GM23338 (cell line): Measurements from ENCODE around the gene MYLK4. TPM values are rescaled to one million over a fixed set of nuclear protein-coding genes. Genes with fewer than 3 reads are reported as not detected.

Source experiments
- ATAC-seq: fragments of 200-7000 bp; cut with Tn5 transposase; 3 replicates; pipeline ENCODE4 v1.9.1; 2020
- DNase-seq: peaks from one replicate; pipeline ENCODE4 v3.0.0-alpha.2; 2015; ENCODE audit warnings: low spot score
- H2AFZ ChIP-seq: fragments of 200-600 bp; sonication (generic); 2 replicates; pipeline ENCODE4 v1.8.0; 2016; ENCODE audit warnings: antibody characterized with exemption, mild to moderate bottlenecking, moderate library complexity
- H3F3A ChIP-seq: fragments of 200-600 bp; sonication (generic); replicated peaks from 2 replicates; pipeline ENCODE4 v1.8.0; 2017; ENCODE audit warnings: antibody characterized with exemption, mixed run types, low read depth
- H3K27ac ChIP-seq: fragments of 200-600 bp; sonication (generic); 2 replicates; pipeline ENCODE4 v1.6.1; 2016; ENCODE audit warnings: low read depth
- H3K27me3 ChIP-seq: fragments of 200-600 bp; sonication (generic); 2 replicates; pipeline ENCODE4 v1.8.0; 2016; ENCODE audit warnings: mild to moderate bottlenecking, mixed run types, moderate library complexity; ENCODE audit not compliant: insufficient read depth
- H3K36me3 ChIP-seq: fragments of 200-600 bp; sonication (generic); 2 replicates; pipeline ENCODE4 v1.8.0; 2016; ENCODE audit warnings: mild to moderate bottlenecking; ENCODE audit not compliant: insufficient read depth
- H3K4me1 ChIP-seq: fragments of 200-600 bp; sonication (generic); 2 replicates; pipeline ENCODE4 v1.8.0; 2016; ENCODE audit warnings: mild to moderate bottlenecking, moderate library complexity; ENCODE audit not compliant: insufficient read depth
- H3K4me2 ChIP-seq: fragments of 200-600 bp; sonication (generic); 2 replicates; pipeline ENCODE4 v1.7.1; 2017; ENCODE audit warnings: mixed run types
- H3K4me3 ChIP-seq: fragments of 200-600 bp; sonication (generic); 2 replicates; pipeline ENCODE4 v1.6.1; 2016; ENCODE audit warnings: mixed run types
- H3K79me2 ChIP-seq: fragments of 200-600 bp; sonication (generic); replicated peaks from 2 replicates; pipeline ENCODE4 v1.8.0; 2017; ENCODE audit warnings: mild to moderate bottlenecking; ENCODE audit not compliant: insufficient read depth
- H3K9me2 ChIP-seq: fragments of 200-600 bp; sonication (generic); 2 replicates; pipeline ENCODE4 v1.8.0; 2017; ENCODE audit not compliant: insufficient read depth
- H4K20me1 ChIP-seq: fragments of 200-600 bp; sonication (generic); replicated peaks from 2 replicates; pipeline ENCODE4 v1.8.0; 2017; ENCODE audit warnings: mild to moderate bottlenecking; ENCODE audit not compliant: insufficient read depth
- H3K27ac Mint-ChIP-seq: 2 replicates; pipeline ENCODE4 v1.8.0; 2020; ENCODE audit warnings: inconsistent platforms, mild to moderate bottlenecking, moderate library complexity, mixed read lengths
- H3K27me3 Mint-ChIP-seq: 3 replicates; pipeline ENCODE4 v1.8.0; 2022; ENCODE audit warnings: low read depth, mild to moderate bottlenecking, moderate library complexity, mixed read lengths, inconsistent platforms; ENCODE audit not compliant: insufficient read depth, poor library complexity
- H3K36me3 Mint-ChIP-seq: 3 replicates; pipeline ENCODE4 v1.8.0; 2021; ENCODE audit warnings: low read depth, mild to moderate bottlenecking, inconsistent platforms, moderate library complexity, mixed read lengths
- H3K4me1 Mint-ChIP-seq: 3 replicates; pipeline ENCODE4 v1.8.0; 2020; ENCODE audit warnings: mild to moderate bottlenecking, inconsistent platforms, mixed read lengths
- H3K4me3 Mint-ChIP-seq: 3 replicates; pipeline ENCODE4 v1.8.0; 2021; ENCODE audit warnings: moderate library complexity, mild to moderate bottlenecking, inconsistent platforms, mixed read lengths
- H3K9me3 Mint-ChIP-seq: 3 replicates; pipeline ENCODE4 v1.8.0; 2020; ENCODE audit warnings: moderate library complexity, mild to moderate bottlenecking, inconsistent platforms, mixed read lengths
- CREB1 ChIP-seq: fragments of 250-450 bp; sonication (Bioruptor Pico); IDR thresholded peaks from 2 replicates; pipeline ENCODE4 v1.5.0; 2020; ENCODE audit warnings: low read depth, mild to moderate bottlenecking, moderate library complexity
- CTCF ChIP-seq, 2 experiments: fragments of 200-600 bp in 1 of 2; sonication (generic) in 1 of 2; conservative IDR thresholded peaks; 2 replicates each; pipeline versions ENCODE4 v1.5.1 to v1.6.1; 2016 to 2017; ENCODE audit warnings: antibody characterized with exemption in 2 of 2, low read depth in 2 of 2, mild to moderate bottlenecking in 2 of 2, moderate library complexity in 1 of 2
- ETS1 ChIP-seq: IDR thresholded peaks from 2 replicates; pipeline ENCODE4 v1.6.1; 2016; ENCODE audit warnings: antibody characterized with exemption
- EZH2 ChIP-seq: fragments of 200-600 bp; sonication (generic); IDR thresholded peaks from one replicate; pipeline ENCODE4 v1.8.0; 2017; ENCODE audit warnings: antibody characterized with exemption, mild to moderate bottlenecking, low read depth; ENCODE audit not compliant: unreplicated experiment
- EZH2phosphoT487 ChIP-seq: fragments of 200-600 bp; sonication (generic); IDR thresholded peaks from one replicate; pipeline ENCODE4 v1.8.1; 2018; ENCODE audit warnings: antibody characterized with exemption; ENCODE audit not compliant: unreplicated experiment
- JUNB ChIP-seq: IDR thresholded peaks from one replicate; pipeline ENCODE4 v1.6.1; 2016; ENCODE audit warnings: antibody characterized with exemption; ENCODE audit not compliant: unreplicated experiment
- NANOG ChIP-seq: IDR thresholded peaks from 2 replicates; pipeline ENCODE4 v1.6.1; 2016; ENCODE audit warnings: antibody characterized with exemption, borderline replicate concordance
- POLR2AphosphoS5 ChIP-seq: IDR thresholded peaks from 2 replicates; pipeline ENCODE4 v1.6.1; 2016; ENCODE audit warnings: antibody characterized with exemption, low read depth
- REST ChIP-seq: IDR thresholded peaks from one replicate; pipeline ENCODE4 v1.6.1; 2018; ENCODE audit warnings: antibody characterized with exemption; ENCODE audit not compliant: unreplicated experiment
- STAT1 ChIP-seq: IDR thresholded peaks from one replicate; pipeline ENCODE4 v1.6.1; 2016; ENCODE audit warnings: antibody characterized with exemption; ENCODE audit not compliant: unreplicated experiment
- ZNF114 ChIP-seq: fragments of 250-450 bp; sonication (Bioruptor Pico); IDR thresholded peaks from 2 replicates; pipeline ENCODE4 v1.5.0; 2020; ENCODE audit warnings: mild to moderate bottlenecking, moderate library complexity
- ZNF331 ChIP-seq: fragments of 250-450 bp; sonication (Bioruptor Pico); IDR thresholded peaks from 2 replicates; pipeline ENCODE4 v1.5.0; 2020; ENCODE audit warnings: low read depth, mild to moderate bottlenecking, moderate library complexity
- polyA plus RNA-seq: library from polyadenylated mRNA; unstranded; fragments of >200 nt; fragmentation: Nextera tagmentation; extraction: Ambion mirVana; gene quantifications from 2 replicates; pipeline ENCODE4 v1.2.1, GENCODE V29; 2016
- total RNA-seq: library from RNA; depleted of rRNA; stranded (reverse); fragments of >200 nt; shearing (Covaris generic); gene quantifications from 2 replicates; pipeline ENCODE4 v1.2.3, GENCODE V29; 2014
- TF ChIP-seq, protein P1 (sequence below): fragments of 250-450 bp; sonication (Bioruptor Pico); IDR thresholded peaks from 2 replicates; pipeline ENCODE4 v1.5.0; 2020; ENCODE audit warnings: mild to moderate bottlenecking, moderate library complexity

MYLK4 gene
- total and polyA plus RNA-seq, 2 experiments from 2014 or later = 0.03 to 0.17 TPM

DNA sequence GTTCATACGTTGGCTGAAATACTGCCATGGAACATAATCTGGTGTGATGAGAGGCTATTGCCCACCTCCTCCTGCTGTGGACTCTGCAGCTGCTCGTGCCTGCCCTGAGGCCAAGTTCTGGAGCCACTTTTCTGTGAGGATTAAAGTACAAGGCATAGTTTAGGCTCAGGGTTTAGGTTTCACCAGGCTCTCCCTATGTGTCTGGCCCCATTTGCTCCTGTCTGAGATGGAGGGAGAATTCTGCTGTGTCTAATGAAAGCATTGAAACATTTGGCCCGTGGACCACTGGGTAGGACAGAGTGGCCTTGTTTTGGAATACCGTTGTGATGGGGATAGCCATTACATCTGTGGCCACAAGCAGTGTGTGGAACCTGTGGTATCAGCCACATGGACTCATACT, 20.4 kb upstream of the MYLK4 start:
- no peak overlapping the region for H3K4me3 ChIP-seq
- no peak overlapping the region for H3K27ac ChIP-seq
- no peaks in the 10 kb centered on the region for H3K9me3 Mint-ChIP-seq
- TF ChIP-seq EZH2 (no peak), POLR2AphosphoS5 (no peak), CREB1 (CRISPR knock-in tag) (no peak), REST (no peak), JUNB (no peak), CTCF (conservative IDR thresholded peaks at IDR 0.05; ENCODE audit: low read depth in 2 of 2) (no peak), NANOG (no peak), STAT1 (no peak), EZH2phosphoT487 (no peak), ZNF331 (no peak), ETS1 (no peak), ZNF114 (CRISPR knock-in tag) (no peak)
- TF ChIP-seq, protein P1, sequence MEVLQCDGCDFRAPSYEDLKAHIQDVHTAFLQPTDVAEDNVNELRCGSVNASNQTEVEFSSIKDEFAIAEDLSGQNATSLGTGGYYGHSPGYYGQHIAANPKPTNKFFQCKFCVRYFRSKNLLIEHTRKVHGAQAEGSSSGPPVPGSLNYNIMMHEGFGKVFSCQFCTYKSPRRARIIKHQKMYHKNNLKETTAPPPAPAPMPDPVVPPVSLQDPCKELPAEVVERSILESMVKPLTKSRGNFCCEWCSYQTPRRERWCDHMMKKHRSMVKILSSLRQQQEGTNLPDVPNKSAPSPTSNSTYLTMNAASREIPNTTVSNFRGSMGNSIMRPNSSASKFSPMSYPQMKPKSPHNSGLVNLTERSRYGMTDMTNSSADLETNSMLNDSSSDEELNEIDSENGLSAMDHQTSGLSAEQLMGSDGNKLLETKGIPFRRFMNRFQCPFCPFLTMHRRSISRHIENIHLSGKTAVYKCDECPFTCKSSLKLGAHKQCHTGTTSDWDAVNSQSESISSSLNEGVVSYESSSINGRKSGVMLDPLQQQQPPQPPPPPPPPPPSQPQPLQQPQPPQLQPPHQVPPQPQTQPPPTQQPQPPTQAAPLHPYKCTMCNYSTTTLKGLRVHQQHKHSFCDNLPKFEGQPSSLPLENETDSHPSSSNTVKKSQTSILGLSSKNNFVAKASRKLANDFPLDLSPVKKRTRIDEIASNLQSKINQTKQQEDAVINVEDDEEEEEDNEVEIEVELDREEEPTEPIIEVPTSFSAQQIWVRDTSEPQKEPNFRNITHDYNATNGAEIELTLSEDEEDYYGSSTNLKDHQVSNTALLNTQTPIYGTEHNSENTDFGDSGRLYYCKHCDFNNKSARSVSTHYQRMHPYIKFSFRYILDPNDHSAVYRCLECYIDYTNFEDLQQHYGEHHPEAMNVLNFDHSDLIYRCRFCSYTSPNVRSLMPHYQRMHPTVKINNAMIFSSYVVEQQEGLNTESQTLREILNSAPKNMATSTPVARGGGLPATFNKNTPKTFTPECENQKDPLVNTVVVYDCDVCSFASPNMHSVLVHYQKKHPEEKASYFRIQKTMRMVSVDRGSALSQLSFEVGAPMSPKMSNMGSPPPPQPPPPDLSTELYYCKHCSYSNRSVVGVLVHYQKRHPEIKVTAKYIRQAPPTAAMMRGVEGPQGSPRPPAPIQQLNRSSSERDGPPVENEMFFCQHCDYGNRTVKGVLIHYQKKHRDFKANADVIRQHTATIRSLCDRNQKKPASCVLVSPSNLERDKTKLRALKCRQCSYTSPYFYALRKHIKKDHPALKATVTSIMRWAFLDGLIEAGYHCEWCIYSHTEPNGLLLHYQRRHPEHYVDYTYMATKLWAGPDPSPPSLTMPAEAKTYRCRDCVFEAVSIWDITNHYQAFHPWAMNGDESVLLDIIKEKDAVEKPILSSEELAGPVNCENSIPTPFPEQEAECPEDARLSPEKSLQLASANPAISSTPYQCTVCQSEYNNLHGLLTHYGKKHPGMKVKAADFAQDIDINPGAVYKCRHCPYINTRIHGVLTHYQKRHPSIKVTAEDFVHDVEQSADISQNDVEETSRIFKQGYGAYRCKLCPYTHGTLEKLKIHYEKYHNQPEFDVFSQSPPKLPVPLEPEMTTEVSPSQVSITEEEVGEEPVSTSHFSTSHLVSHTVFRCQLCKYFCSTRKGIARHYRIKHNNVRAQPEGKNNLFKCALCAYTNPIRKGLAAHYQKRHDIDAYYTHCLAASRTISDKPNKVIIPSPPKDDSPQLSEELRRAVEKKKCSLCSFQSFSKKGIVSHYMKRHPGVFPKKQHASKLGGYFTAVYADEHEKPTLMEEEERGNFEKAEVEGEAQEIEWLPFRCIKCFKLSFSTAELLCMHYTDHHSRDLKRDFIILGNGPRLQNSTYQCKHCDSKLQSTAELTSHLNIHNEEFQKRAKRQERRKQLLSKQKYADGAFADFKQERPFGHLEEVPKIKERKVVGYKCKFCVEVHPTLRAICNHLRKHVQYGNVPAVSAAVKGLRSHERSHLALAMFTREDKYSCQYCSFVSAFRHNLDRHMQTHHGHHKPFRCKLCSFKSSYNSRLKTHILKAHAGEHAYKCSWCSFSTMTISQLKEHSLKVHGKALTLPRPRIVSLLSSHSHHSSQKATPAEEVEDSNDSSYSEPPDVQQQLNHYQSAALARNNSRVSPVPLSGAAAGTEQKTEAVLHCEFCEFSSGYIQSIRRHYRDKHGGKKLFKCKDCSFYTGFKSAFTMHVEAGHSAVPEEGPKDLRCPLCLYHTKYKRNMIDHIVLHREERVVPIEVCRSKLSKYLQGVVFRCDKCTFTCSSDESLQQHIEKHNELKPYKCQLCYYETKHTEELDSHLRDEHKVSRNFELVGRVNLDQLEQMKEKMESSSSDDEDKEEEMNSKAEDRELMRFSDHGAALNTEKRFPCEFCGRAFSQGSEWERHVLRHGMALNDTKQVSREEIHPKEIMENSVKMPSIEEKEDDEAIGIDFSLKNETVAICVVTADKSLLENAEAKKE (CRISPR knock-in tag) = no peak
- no peaks in the 10 kb centered on the region for H3K27me3 Mint-ChIP-seq
- H3K9me2 ChIP-seq = no peaks in the 10 kb centered on the region
- DNase-seq (no peak), ATAC-seq (no peak)
- H4K20me1 ChIP-seq = peaks cover 56% of the 10 kb centered on the region
- peaks cover 35% of the 10 kb centered on the region for H3K4me1 ChIP-seq
- H3K79me2 ChIP-seq = peaks cover 98% of the 10 kb centered on the region
- H3K4me2 ChIP-seq = no peak overlapping the region
- peaks cover 30% of the 10 kb centered on the region for H3K4me1 Mint-ChIP-seq
- H3K27ac Mint-ChIP-seq = no peak overlapping the region
- no peaks in the 10 kb centered on the region for H3K36me3 ChIP-seq
- peaks cover 8% of the 10 kb centered on the region for H3K36me3 Mint-ChIP-seq
- peaks cover 5% of the 10 kb centered on the region; the same call in 1 of the 2 replicates for H3K27me3 ChIP-seq
- no peak overlapping the region for H3K4me3 Mint-ChIP-seq
- H3F3A ChIP-seq = no peaks in the 10 kb centered on the region
- H2AFZ ChIP-seq = no peak overlapping the region
